ENCODE results near the gene SNED1.

SNED1 gene

DNA sequence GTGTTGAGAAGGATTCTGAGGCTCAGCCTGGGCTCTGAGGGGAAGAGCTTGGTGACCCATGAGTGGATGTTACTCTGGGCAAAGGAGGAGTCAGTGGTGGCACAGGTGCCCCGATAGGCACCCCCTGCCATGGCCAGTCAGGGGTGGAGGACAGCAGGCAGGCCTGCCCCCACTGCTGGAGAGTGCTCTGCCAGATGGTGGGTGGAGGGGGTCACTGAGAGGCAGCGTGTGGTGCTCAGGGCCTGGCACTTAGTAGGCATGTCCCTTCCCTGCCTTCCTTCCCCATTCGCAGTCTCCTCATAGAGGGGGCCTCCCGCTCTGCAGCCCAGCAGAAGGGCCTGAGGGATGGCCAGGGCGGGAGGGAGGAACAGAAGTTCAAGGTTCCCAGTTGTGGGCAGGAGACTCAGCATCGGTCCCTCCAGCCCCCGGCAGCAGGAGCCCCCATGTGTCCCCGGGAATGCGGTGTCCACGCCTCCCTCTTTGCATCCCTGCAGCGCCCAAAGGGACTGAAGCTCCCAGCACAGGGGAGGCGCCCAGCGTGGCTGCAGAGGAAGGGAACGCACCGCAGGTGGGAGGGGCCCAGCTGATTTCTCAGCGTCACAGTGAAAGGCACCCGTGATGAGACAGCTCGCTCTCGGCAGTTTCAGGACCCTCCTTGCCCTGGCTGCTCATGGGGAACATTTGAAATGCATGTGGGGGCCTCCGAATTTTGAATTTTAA, 5.7 kb upstream of the SNED1 start:
- no peak for DNase-seq (ENCODE audit: low read depth)

DNA sequence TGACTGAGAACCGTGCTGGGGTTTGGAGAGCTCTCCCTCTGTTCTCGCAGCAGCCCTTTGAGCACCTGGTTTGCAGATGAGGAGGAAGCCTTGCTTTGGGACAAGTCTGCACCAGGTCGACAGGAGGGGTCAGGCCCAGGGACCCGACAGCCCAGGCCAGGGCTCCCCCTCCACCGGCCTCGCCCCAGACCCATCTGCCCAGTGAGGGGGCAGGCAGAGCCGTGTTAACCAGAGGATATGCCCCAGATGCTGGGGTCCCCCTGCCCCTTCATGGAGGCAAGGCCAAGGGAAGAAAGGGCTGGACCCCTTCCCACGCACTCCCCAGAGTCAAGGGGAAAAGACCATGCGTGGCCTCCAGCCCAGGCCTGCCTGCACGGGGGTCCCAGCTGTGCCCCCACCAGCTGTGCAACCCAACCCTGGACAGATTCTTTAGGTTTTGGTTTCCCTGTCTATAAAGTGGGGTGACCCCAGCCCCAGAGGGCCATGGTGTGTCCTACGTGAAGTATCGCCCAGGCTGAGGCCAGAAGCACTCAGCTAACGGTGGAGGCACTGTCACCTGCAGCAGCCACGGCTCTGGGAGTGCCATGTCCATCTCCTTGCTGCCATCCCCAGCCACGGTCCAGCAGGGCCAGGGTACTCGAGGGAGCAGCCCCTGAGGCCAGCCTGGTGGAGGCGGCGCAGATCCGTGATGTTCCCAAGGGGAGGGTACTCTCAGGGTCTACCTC, 4.8 kb upstream of the SNED1 start:
- DNase-seq (ENCODE audit: low read depth): no peak

DNA sequence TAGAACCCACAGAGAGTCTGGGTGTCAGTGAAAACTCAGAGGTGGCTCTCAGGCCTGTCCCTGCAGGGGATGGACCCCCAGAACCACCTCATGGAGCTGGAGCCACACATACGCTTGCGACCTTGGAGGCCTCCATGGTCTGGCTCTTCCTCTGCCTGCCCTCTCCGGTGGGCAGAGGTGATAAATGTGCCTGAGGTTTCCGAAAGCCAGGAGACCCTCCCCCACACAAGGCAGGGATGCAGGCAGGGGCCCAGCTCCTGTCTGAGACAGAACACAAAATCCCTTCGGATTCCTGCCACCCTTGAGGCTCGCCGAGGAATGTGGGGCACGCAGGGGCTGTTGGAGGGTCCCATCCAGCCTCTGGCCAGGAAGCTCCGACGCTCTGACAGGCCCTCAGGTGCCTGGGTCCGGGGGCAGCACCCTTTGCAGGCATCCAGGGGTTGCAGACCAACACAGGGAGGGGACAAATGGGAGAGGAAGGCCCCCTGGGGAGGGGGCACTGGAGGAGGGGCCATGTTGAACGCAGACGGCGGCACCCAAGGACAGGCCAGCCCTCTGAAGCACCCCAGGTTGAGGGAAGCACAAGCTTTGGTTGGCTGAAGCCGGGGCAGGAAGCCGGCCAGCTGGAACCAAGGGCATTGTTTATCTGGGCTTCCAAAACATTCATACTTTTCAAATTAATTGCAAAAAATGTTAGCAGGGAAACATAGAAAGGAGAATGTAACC, 4.1 kb upstream of the SNED1 start:
- no peak for DNase-seq (ENCODE audit: low read depth)

DNA sequence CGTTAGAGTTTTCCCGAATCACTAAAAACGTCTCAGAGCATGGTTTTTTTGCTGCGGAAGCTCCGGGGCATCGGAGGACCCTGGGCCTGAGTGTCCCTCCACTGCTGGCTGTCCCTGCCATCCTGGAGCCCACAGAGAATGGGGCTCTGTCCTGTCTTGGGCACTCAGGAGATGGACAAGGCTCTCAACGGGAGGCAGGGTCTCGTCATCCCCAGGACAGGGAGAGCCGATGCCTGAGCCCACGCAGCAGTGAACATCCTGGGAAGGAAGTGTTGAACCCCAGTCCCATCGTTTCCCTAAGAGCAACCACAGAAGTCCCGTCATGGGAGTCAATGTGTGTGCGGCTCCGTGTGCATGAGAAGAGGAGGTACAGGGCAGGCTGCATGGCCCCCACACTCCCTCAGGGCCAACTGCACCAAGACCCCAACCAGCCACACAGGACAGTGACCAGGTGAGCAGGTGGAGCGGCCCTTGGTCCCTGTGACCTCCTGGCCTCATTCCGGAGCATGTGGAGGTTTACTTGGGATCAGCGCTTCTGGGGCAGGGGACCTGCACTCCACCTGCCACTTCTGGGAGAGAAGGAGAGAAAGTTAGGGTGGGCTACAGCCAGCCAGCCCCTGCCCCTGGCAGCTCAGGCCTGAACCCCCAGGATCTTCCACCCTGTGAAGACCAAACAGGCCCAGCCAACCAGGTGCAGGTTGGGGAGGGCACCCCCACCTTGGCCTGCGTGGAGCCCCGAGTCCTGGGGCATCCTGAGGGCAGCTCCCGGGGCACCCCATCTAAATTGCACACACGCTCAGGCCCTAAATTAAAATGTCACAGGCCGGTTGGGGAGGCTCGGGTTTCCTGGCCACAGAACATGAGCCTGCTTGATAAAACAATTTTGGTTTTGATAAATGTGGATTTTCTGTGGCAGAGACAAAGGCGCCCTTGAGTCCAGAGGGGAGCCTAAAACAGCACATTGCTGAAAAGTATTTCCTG, 3.1 kb upstream of the SNED1 start:
- DNase-seq (ENCODE audit: low read depth): no peak

DNA sequence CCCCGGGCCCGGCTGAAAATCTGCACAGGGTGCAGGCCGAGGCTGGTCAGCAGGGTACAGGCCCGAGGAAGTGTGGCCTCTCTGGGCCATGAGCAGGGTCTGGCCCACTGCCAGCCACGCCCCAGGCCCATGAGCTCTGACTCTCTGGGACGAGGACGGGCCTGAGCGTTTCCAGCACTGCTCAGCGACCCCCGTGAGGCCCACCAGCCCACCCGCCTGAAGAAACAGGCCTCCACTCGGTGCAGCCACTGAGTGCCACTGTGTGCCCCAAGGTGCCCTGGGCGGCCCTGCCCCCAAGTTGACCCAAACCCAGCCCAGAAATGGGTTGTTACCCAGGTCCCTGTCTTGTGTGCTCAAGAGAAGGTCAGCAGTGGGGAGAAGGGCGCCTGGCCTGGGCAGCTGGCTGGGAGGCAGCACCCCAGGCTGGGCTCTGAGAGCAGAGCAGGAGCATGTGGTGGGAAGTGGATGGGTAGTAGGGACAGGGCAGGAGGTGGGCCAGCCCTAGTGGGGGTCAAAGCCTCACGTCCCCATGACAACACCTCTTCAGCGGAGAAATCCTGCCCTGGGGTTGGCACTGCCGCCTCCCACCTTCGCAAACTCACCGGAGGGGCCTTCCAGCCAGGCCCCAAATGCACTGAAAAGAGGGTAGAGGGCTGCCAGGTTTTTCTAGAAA, 2.1 kb upstream of the SNED1 start:
- DNase-seq (ENCODE audit: low read depth): no peak

DNA sequence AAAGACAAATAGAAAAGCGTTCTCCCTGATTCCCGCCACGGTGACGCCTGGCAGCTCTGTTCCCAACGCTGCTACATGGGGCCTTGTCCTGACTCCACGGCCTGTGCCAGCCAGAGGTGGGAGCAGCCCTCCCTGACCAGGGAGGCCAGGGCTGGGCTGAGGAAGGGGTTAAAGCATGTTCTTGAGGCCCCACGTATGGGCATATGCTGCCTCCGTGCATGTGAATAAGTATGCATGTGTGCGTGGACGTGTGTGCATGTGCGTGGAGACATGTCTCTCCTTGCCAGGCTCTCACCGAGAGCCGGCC, 1.6 kb upstream of the SNED1 start:
- no peak for DNase-seq (ENCODE audit: low read depth)

DNA sequence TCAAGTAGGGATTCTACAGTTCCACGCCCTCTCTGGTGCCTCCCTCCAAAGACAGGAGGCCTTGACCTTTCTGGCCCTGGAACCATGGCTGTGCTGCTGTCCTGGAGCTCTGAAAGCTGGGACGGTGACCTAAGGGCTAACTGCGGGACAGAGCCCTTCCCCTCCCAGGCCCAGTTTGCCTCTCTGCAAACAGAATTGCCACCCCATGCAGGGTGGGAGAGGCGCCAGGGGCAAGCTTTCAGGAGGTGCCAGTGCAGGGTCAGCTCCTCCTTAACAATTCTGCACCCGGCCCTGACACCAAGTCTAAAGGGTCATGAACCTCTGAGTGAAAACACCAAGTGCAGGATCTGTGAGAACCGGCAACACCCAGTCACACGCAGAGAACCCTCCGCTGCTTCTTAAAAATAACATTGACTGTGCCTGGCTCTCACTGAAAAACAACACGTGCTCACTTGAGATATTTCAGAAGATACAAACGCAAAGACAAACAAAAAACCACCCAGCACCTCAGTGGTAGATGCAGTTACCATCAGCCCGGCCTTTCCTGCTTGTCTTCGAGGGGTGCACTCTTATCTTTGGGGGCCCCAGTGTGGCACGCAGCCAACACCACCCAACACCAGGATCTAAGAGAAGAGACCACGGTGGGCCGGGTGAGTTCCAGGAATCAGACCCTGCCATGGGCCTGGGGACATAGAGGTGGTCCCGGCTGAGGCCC, 1.1 kb upstream of the SNED1 start:
- DNase-seq (ENCODE audit: low read depth): no peak

DNA sequence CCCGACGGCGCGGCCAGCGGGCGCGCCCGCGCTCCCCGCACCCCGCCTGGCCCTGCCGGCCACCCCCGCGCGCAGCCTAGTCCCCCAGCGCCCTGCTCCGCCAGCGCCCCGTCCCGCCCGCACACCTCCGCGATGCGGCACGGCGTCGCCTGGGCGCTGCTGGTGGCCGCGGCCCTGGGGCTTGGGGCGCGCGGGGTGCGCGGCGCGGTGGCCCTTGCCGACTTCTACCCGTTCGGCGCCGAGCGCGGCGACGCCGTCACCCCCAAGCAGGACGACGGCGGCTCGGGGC, 232 bp downstream of the SNED1 start:
- DNase-seq (ENCODE audit: low read depth): no peak

DNA sequence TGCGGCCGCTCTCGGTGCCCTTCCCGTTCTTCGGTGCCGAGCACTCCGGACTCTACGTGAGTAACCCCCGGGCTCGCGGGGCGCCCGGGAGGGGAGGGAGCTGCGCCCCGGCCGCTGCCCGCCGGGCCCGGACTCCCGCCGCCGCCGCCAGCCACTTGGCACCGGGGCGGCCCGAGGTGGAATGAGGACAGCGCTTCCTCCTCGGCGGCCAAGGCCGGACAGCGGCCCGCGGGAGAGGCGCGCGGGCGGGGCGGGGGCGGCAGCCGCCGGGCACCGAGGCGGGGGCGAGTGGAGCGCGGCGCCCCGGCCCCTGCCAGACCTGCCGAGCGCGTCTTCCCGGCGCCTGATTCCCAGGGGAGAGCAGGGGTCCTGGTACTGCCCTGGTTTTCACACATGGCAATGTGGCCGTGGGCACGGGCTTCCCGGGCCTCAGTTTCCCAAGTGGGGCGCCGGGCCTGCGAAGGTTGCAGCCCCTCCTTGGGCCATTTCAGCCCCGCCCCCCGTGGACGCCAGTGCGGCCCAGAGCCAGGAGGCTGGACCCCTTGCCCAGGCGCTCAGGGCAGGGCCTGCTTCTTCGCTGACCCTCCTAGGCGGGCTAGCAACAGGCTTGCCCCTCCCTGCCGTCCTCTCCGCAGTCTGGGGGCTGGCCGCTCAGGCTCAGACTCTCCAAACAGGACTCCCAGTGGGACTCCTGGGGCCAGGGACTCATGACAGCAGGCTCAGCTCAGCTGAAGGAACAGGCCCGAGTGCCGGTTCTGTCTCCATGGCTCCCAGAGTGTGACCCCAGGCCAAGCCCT, 775 bp downstream of the SNED1 start:
- no peak for DNase-seq (ENCODE audit: low read depth)

DNA sequence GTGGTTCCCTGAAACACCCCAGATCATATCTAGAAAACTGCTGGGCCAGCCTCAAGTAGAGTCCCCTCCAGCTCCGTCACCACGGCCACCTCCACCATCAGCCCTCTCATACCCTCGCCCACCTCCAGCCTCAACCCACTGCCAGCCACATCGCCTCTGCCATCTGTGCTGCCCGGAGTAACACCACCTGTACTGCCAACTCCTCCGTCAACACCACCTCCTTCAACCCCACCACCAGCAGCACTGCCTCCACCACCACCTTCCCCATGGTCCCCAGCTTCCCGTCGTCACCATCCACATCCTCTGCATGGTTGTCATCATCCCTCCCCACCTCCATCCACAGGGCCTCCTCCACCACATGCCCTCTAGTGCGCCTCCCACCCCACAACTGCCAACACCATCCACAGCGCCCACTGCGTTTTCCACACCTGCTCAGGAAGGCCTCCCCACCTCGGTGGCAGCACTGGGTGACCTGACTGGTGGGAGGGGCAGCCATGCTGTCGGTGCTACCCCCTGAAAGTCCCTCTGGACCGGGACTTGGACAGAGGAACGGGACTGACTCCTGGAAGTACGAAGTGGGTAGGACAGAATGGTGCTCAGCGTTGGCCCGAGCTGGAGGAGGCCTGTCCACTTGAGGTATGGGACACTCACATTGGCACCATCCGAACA, 1.6 kb downstream of the SNED1 start:
- no peak for DNase-seq (ENCODE audit: low read depth)

DNA sequence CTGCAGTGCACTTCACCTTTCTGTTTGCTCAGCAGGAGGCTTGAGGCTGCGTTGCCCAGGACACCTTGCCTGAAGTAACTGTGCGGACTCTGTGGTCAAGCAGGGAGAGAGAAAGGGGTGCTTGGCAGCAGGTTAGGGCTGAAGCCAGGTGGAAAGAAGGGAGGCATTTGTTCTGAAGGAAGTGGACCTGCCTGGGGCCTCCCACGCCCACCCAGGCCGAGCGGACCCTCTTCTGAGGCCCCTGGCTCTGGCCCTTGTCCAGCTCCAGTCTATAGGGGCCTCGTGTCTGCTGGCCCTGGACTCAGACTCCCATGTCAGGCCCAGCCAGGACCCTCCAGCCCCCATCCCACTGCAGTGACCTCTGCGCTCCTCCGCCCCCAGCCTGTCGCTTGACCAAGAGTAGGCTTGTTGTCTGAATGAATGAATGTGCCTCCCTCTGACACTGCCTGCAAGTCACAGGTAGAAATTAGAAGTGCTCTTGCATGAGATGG, 2.5 kb downstream of the SNED1 start:
- DNase-seq (ENCODE audit: low read depth): no peak

DNA sequence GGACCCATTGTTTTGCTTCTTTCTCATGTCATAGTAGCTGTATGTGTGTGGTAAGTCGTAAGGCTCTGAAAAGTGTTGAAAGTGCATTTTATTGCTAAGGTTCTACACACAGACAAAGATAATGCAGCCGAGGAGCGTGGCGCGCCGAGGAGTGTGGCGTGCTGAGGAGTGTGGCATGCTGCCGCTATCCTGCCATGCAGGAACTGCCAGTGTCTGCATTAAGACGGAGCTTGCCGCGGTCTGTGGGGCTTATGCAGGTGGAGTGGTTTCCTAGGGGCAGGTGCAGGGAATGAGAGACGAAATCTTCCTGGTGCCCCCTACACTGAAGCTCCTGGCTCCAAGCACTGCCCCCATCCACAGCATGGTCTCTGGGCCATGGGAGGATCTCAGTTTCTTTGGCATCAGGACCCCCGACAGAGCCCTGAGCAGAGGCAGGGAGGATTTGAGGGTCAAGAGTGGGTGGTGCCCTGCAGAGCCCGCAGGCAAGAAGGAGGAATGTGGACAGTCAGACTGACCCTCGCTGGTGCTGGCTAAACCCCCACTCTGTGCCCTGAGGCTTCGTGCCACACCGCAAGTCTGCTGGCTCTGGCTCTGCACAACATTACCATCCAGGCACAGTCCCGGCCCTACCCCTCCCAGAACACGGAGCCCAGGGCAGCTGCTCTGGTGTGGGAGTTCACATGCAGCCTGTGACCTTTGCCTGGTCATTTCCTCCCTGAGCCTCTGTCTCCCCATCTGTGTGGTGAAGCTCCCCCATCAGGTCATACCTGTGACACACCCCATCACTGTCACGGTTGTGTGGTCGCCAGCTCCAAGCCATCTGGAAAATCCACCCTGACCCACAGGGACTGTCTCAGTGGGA, 3.2 kb downstream of the SNED1 start:
- no peak for DNase-seq (ENCODE audit: low read depth)

DNA sequence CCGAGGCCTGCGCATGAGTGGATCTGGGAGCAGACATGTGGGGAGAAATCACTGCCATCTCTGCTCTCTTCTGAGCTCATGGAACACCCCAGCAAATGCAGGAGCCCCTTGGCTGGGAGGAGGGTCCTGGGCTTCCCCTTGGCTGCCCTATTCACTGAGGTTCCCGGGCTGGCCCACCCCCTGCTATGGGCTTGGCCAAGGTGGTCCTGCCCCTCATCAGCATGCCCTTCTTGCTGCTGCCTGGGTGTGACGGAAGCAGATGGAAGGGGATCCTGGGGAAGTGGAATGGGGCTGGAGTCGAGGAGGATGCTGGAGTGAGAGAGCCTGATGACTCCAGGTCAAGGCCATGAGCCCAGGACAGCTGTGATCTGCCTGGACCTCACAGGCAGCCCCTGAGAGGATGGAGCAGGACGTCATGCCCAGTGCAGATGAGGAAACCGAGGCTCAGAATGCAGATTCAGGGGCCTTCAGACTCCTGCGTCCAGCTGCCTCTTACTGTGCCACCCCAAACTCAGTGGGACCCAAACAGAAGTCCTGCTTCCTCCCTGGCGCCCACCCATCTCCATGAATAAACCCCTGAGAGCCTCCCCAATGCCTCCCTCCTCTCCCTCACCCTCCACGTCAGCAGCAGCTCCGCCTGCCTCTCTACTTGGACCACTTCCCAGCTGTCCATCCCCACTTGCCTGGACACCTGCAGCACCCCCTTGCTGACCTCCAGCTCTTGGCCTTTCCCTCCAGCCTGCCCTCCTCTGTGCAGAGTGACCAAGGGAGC, 4.0 kb downstream of the SNED1 start:
- DNase-seq (ENCODE audit: low read depth): no peak

DNA sequence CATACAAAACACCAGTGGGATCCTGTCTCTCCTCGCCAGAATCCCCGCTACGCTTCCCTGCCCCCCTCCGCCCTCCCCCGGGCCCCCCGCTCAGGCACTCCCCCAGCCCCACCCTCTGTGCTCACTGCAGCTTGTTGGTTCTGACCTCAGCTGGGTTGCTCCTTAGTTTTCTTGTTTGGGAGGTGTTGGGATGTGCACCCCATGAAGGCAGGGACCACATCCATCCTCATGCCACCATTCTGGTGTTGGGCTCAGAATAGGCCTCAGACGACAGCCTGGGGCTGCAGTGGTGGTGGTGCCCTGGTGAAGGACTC, 4.6 kb downstream of the SNED1 start:
- DNase-seq (ENCODE audit: low read depth): no peak

DNA sequence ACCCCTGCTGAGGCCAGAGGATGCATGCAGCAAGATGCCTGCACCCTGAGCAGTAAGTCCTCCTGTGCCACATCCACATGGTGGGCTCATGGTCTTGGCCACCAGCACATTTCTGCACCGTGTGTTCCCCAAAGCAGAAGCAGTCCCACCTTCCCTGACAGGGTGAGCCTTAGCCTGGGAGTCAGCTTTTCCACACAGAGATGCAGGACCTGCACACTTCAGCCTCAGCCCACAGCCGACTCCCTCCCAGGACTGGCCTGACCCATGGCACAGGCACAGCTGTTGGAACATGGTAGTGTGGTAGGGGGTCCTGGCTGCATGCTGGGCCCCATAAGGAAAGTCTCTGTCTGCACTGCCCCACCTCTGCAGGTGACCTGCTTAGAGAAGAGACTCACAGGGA, 5.0 kb downstream of the SNED1 start:
- DNase-seq (ENCODE audit: low read depth): no peak

DNA sequence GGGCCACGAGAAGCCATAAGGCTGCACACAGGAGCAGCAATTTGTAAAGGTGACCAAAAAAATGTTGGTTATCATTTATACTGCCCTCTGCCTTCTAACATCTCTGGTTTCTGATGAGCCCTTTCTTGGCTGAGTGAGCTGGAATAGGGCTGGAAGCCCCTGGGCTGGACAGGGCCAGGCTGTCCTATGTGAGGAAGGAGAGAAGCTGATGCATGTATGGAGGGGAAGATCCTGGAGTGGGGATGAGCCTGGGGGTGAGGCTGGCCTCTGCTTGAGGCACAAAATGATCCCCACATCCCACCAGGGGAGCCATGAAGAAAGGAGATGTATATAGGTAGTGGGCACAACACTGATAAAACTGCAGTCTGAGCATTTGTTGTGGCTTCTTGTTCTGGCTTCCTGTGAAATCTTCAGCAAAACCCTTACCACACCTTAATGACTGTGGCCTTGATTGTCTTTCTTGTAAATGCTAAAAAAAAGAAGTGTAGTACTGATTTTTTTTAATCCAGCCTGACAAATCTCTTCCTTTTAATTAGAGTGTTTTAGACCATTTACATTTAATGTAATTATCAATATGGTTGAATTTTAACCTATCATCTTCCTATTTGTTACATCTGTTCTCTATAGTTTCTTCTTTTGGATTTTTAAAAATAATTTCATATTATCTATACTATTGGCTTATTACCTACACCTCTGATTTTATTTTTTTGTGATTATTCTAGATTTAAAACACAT, 5.6 kb downstream of the SNED1 start:
- DNase-seq (ENCODE audit: low read depth): no peak

DNA sequence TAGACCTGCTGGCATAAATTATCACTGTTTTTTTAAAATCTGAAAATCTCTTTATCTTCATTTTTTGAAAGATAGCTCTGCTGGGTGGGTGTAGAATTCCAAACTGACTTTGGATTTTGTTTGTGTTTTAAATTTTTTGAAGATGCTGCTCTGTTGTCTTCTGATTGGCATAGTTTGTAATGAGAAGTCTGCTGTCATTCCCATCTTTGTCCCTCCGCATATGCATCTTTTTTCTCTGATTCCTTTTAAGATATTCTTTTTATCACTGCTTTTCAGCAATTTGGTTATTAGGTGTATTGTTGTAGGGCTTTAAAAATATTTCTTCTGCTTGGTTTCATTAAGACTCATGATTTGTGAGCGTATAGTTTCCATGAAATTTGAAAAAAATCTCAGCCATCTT, 7.2 kb downstream of the SNED1 start:
- no peak for DNase-seq (ENCODE audit: low read depth)
